Epidermal melanocyte (primary cell): Measurements from ENCODE around the gene ILF3.
"Not testable (repeated sequence)": the region's sequence is repeated elsewhere in the genome, so short reads cannot be mapped to it uniquely, and the experiment has no call there.

Experiments
- DNase-seq: peaks from one replicate; pipeline ENCODE4 v3.0.0; 2011; ENCODE audit warnings: low spot score; ENCODE audit not compliant: insufficient read length

ILF3 gene

DNA sequence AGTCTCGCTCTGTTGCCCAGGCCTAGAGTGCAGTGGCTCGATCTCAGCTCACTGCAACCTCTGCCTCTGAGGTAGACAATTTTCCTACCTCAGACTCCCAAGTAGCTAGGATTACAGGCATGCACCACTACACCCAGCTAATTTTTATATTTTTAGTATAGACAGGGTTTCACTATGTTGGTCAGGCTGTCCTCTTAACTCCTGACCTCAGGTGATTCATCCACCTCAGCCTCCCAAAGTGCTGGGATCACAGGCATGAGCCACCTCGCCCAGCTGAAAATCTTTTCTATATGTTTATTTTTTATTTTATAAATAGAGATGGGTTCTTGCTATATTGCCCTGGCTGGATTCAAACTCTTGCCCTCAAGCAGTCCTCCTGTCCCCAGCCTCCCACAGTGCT, 17.8 kb downstream of the ILF3 start:
- not testable (repeated sequence) for DNase-seq

DNA sequence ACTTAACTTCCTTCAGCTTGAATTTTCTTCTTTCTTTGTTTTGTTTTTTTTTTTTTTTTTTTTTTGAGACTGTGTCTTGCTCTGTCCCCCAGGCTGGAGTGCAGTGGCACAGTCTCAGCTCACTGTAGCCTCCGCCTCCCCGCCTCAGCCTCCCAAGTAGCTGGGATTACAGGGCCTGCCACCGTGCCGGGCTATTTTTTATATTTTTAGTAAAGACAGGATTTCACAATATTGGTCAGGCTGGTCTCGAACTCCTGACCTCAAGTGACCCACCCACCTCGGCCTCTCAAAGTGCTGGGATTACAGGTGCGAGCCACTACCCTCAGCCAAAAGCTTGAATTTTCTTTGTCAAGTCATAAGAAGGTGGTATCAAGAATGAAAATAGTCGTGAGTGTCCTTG, 21.1 kb downstream of the ILF3 start:
- DNase-seq: not testable (repeated sequence)

DNA sequence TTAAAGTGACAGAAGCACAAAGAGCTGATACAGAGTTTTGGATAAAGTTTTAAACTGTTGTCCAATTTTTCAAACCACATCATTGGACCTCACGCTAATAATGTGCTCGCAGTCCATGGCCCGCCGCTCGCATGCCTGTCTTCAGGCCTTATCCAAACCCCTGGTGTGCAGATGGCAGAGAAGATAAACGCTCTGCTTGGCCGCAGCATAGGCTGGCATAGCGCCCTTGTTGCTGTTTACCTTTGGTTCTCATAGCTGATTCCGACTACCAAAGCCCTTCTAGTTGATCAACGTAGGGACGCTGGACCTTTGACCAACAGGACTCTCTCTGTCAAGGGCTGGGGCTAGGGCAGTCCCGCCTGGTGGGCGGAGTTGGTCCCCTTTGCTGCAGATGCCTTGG, 23.6 kb downstream of the ILF3 start:
- DNase-seq: no peak

DNA sequence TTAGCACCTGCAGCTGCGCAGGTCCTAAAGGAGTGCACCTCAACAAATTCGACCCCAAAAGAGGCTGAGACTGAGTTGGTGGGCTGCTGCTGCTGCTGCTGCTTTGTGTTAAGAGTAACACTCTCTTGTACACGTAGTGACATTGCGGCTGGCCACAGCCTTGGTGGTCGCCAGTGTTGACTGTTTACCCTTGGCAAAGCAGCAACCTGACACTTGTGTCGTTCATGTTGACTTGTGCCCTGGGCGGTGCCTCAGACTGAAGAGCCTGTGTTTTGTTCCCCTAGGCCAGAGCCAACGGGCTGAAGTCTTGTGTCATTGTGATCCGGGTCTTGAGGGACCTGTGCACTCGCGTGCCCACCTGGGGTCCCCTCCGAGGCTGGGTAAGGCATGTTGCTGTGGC, 24.7 kb downstream of the ILF3 start:
- DNase-seq: no peak

DNA sequence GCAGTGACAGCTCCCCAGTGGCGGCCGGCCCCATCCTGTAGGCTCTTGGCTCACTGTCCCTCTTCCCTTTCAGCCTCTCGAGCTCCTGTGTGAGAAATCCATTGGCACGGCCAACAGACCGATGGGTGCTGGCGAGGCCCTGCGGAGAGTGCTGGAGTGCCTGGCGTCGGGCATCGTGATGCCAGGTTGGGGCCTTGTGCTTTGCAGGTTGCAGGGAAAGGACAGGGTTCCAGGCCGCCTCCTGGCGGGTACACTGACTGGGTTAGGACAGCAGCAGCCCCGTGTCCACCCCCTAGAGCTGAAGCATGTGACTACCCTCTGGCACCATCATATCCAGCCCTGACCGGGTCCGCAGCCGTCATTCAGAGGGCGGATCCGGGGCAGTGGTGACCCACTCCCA, 25.6 kb downstream of the ILF3 start:
- DNase-seq: no peak

DNA sequence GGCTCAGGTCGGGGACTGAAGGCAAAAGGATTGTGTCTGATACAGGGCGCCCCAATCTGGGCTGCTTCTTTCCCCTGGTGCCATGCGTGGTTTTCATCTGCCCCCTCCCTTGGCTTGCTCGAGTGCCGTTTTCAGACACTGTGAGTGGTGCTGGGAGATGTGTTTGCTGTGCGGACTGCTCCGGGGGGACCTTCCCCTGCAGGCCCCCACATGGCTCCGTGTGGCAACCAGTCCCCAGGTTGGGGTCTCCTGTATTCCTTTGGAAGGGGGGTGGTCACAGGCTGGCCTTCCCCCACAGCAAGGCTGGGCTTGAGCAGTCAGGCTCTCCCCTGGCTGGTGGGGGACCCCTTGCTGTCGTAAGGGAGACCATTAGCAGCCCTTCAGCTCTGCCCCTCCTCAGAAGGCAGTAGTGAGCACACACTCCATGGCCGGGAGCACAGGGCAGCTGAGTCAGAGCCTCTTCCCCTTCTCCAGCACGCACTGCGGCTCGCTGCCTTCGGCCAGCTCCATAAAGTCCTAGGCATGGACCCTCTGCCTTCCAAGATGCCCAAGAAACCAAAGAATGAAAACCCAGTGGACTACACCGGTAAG, 26.5 kb downstream of the ILF3 start:
- no peak for DNase-seq

DNA sequence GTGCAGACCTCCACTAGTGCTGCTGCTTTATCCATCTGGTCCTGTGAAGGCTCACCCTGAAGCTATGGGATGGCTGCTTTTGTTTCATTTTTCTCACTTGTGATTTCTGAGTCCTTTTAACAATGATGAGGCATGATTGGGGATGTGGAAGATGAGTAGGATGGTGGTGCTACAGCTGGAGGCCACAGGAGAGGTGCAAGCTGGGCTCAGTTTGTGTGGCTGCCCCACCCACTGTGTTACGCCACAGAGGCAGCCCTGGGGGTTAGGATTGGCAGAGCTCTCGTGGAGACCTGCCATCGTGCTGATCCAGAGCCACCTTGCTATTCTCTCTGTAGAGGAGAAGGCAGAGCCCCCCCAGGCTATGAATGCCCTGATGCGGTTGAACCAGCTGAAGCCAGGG, 27.5 kb downstream of the ILF3 start:
- no peak for DNase-seq

DNA sequence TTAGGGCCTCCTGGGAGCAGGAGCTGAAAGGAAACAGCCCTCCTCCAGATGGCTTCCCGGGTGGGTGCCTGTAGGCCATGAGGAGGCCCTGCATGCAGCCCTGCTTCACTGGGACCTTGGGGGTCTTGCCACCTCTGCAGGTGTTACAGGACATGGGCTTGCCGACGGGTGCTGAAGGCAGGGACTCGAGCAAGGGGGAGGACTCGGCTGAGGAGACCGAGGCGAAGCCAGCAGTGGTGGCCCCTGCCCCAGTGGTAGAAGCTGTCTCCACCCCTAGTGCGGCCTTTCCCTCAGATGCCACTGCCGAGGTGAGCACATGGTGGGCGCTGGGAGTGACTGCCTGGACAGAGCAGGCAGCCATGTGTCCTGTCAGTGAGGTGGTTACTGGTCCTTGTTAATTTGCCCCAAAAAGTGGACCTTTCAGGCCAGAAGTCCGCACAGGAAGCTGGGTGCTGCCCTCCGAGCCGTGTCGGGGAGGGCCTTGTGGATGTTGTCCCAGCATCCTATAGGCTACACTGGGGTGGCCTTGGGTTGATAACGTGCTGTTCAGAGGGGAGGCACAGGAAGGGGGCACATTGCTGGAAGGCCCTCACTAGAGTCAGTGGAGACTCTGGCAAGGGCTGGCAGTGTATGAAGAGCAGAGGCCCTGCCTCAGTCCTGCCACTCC, 28.4 kb downstream of the ILF3 start:
- DNase-seq: no peak

DNA sequence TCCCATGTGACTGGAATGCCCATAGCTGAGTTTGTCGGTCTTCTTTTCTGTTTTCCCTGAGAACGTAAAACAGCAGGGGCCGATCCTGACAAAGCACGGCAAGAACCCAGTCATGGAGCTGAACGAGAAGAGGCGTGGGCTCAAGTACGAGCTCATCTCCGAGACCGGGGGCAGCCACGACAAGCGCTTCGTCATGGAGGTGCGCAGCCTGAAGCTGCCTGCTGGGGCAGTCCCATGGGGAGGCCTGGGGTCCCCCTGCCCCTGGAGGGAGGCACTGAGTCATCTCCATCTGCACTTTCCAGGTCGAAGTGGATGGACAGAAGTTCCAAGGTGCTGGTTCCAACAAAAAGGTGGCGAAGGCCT, 28.9 kb downstream of the ILF3 start:
- no peak for DNase-seq

DNA sequence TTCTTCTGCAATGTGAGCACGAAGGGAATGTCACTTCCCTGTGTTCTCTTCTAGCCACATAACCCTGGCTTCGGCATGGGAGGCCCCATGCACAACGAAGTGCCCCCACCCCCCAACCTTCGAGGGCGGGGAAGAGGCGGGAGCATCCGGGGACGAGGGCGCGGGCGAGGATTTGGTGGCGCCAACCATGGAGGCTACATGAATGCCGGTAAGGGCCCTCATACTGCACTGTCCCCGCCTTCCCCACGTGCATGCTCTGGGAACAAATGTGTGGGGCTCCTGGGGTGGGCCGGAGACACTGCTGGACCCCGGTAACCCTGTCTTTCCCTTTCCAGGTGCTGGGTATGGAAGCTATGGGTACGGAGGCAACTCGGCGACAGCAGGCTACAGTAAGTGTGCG, 29.4 kb downstream of the ILF3 start:
- DNase-seq: no peak

DNA sequence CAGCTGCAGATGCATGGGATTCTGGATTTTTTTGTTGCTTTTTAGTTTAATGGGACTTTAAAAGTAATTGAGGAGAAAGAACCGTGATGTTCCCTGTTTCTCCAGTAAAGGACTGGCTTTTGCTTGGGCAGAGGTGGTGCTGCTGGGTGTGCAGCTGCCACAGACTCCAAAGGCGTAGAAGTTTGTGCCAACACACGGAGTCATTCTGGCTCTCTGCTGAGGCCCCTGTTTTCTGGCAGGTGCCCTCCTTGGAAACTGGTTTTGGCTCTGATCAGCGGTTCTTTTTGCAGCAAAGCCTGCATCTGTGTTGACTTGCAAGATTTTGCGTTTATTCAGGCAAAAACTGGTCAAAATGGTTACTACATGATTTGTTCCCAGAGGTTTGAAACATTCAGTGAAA, 31.1 kb downstream of the ILF3 start:
- no peak for DNase-seq

DNA sequence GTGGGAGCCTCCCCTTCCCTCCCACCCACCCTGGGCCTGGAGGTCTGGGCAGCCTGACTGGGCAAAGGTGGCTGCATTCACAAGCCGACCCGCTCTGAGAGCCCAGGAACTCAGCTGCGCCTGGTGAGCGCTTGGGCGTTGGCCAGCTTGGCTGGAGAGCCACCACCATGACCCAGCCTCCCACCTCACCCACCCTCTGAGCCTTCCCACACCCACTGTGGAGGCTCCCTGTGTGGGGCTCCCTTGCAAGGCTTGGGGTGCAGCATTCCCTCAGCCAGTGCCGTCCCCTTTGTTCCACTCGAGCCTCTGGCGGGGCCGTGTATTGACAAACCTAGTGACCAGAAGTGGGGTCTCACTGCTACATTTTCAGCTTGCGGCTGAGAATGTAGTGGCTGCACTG, 32.0 kb downstream of the ILF3 start:
- no peak for DNase-seq

DNA sequence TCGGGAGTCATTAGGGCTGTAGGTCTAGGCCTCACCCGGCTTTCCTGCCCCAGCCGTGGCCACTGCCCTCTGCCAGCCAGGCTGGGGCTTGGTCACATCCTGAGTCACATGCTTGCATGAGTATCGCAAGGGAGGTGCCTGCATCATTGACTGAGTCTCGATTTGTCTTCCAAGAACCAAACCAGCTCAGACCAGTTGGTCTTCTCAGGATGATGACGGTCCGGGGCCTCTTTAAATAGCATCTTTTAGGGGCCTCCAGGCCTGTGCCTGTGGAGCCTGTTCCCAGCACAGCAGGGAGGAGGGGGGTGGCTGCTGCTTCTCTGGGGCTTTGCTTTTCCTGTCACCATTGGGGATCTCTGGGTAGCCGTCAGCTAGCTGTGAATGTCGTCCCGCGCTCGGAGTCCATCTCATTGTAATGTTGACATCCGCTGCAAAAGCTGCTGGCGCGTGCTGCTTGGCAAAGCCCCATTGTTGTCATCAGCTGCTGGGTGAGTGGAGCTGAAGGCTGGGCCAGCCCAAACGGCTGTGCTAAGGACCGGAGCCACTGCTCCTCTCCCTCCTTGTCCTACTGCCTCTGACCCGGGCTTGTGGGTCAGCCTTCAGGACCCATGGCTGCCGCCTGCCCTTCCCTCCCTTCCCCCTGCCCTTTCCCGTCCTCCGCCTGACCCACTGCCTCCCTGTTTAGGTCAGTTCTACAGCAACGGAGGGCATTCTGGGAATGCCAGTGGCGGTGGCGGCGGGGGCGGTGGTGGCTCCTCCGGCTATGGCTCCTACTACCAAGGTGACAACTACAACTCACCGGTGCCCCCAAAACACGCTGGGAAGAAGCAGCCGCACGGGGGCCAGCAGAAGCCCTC, 32.7 kb downstream of the ILF3 start:
- DNase-seq: no peak

DNA sequence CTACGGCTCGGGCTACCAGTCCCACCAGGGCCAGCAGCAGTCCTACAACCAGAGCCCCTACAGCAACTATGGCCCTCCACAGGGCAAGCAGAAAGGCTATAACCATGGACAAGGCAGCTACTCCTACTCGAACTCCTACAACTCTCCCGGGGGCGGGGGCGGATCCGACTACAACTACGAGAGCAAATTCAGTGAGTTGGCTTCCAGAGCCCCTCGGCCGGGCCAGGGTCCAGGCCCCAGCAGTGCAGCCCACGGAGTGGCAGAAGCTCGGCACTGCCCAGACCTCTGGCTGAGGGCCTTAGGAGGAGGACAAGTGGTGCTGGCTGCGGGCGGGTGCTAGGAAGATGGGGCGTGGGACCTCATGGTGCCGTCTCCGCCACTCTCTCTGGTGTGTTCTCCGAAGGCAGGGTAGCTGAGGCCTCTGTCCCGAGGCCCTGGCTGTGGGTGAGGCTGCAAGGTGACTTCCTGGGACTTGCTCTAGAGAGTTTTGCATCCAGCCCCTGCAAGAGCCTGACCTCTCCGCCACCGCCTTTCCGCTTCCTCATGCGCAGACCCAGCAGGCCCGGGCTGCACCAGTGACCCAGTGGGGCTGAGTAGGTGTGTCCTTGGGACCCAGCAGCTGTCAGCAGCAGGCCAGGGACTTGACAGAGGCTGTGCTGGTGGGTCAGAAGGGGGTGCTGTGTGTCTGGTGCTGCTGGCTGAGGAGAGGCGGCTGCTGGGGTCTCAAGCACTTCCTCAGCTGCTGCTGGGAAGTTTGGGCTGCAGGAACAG, 33.6 kb downstream of the ILF3 start:
- DNase-seq: no peak

DNA sequence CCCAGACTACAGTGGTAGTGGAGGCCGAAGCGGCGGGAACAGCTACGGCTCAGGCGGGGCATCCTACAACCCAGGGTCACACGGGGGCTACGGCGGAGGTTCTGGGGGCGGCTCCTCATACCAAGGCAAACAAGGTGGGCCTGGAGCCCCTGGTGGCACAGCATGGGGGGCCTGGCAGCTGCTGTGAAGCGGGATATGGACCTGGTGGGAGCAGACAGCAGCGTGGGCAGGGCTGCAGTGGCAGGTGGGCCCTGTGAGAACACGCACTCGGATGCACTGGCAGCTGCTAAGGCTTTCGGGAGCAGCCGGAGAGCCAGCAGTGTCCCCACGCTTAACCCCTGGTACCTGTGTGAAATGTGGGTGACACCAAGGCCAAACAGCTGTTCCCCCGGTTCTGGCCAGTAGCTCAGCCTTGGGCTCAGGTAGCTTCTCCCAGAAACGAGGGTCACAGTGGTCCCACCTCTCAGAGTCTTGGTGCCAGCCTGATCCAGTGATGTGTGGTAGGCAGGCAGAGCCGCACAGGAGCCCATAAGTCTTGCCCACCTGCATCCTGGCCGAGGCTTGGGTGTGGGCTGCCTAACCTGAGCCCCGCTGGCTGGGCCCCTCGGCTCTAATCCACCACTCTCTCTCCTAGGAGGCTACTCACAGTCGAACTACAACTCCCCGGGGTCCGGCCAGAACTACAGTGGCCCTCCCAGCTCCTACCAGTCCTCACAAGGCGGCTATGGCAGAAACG, 34.6 kb downstream of the ILF3 start:
- no peak for DNase-seq

DNA sequence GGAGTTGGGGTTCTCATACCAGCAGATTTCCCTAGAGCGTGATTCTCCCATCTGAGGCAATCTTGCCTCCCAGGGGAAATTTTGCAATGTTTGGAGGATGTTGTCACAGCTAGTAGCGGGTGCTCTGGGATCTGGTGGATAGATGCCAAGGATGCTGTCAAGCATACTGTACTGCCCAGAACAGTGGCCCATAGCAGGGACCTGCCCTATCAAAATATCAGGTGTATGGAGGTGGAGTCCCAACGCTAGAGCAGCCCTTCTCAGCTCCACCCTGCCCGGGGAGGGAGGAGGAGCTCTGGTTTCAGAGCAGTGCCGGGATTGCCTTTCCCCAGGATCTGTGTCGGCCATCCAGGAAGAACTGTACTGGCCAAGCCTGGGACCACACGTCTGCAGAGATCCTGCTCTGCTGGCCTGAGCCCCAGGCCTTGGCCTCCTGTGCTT, 36.2 kb downstream of the ILF3 start:
- no peak for DNase-seq

DNA sequence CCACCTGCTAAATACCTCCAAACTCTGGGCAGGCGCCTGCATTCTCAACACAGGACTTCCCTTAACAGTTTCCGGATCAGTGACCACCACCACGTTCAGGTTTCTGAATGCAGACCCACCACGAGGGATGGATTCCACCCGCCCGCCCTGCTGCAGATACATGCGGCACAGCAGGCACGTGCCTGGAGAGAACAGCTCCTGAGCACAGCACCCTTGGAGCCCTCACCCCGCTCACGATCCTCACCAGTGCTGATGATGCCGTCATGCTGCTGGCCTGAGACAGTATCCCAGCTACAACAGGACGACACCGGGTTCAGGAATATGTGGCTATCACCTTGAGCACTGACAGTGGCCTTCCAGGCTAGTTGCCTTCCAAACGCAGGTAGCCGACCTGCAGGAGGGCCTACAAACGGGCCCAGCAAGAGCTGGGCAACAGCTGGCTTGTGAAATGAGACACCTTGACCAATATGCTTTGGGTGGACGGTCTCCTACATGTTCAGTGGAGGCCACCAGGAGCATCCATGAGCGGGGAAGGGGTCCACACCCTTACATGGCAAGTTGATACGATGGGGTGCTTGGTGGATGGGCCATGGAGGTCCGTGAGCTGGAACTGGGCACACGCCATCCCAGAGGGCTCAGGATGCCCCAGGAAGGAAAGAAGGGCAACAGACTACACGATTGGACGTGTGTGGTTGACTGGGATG, 37.2 kb downstream of the ILF3 start:
- no peak for DNase-seq

DNA sequence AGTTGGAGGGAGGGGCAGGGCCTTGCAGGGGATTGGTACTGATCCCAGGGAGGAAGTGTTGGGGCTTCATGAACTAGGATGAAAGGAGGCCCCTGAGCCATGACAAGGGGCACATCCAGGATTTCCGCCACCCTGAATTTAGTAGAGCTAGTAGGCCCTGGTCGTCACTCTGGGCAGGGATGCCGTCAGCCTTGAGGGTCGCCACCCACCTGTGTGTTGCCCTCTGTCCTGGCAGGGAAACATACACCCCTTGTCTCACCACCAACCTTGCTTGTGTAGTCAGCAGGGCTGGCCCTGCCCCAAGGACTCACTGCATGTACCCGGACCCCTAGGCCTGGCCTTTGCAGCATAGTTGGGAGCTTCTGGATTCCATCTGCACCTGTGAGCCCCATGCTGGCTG, 37.7 kb downstream of the ILF3 start:
- DNase-seq: no peak

DNA sequence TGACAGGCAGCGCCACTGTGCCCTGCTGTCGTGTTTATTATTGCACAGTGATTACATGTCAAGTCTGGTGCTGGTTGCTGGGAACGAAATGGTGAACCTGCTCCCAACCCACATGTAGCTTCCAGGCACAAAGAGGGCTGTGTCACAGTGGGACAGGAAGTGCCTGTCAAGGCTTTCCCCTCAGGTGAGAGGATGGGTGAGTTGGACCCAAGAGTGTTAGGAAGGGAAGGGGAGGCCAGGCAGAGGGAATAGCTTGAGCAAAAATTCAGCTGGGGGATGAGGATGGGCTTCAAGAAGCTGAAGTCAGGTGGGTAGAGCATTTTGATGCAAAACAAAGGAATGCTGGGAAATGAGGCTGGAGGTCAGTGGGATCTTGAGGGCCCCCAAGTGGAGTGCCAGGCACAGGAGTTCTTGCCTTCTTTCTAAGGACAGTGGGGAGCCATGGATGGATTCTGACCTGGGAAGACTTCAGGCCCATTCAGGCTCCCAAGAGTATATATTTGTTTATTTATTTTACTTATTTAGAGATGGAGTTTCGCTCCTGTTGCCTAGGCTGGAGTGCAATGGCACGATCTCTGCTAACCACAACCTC, 38.6 kb downstream of the ILF3 start:
- DNase-seq: no peak

DNA sequence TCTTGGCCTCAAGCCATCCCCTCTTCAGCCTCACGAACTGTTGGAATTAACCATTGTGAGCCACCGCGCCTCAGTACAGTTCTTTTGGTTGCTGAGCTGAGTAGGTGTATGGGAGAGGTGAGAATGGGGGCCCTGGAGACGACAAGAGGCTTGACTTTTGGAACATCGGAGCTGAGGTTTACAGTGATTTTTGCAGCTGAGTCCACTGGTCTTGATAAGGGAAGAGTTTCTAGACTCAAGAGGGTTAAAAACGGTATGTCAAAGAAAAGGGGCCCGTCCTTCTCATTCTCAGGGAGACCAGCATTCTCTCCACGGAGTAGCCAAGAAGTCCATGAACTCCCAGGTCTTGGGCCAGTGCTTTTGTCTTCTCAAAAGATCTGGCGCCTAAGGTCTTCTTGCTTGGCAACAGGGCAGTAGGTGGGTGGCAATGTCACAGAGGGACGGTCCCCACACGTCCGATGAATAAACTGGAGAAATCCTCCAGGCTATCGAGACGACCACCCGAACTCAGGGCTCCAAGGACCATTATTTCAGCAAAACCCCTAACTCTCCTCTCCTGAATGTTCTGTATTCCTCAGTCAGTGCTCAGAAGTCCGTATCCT, 40.7 kb downstream of the ILF3 start:
- DNase-seq: no peak
